HG02678 (cell line): ENCODE data around the gene NTMT1.

Experiments
- ATAC-seq: cut with Tn5 transposase; IDR thresholded peaks from one replicate; pipeline ENCODE4 v1.9.1; 2021; ENCODE audit warnings: mild to moderate bottlenecking, moderate library complexity; ENCODE audit not compliant: unreplicated experiment

NTMT1 gene

DNA sequence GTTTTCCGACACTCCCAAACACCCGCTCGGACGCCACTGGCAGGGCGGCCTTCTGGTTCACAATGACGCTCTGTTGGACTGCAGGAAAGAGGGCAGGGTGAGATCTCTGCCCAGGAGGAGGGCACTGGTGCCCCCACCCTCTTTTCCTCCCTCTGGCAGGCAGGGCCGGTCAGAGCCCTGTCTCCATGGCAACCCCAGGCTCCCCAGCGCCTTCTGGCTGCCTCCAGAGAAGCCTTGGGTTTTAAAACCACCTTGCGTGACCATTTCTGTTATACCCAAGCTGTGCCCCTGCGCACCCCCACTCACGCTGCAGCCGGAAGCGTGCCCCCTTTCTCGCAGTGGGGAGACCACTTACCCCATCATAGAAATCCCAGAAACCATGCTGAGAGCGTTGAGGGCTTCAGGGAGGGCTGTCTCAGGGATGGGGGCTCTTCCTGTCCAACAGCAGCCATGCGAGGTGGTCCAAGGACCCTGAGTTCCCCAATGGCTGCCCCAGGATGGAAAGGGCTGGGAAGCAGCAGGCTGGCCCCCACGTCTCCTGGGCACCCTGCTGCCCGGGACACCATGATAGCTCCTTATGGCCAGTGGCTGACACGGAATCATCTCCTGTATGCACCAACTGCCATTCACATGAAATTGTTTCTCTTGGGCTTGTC lies 12.3 kb upstream of the NTMT1 start:
- no peak for ATAC-seq

DNA sequence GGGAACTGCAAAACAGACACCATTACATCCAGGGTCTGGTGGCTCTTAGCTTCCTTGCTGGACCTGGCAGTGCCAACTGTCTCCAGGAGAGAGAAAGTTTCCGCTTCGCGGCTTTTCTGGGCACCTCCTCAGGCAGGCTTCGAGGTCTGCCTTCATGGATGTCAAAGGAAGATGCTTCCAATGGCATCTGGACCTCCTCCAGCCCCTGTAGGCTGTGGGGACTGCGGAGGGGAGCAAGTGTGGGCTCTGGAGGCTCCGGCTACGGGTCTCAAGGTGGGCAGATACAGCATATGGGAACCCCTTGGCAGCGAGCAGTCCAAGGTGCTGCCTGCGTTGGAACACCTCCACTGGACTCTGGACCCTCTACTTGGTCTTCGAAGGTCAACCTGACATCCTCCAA lies 11.0 kb upstream of the NTMT1 start:
- ATAC-seq: no peak

DNA sequence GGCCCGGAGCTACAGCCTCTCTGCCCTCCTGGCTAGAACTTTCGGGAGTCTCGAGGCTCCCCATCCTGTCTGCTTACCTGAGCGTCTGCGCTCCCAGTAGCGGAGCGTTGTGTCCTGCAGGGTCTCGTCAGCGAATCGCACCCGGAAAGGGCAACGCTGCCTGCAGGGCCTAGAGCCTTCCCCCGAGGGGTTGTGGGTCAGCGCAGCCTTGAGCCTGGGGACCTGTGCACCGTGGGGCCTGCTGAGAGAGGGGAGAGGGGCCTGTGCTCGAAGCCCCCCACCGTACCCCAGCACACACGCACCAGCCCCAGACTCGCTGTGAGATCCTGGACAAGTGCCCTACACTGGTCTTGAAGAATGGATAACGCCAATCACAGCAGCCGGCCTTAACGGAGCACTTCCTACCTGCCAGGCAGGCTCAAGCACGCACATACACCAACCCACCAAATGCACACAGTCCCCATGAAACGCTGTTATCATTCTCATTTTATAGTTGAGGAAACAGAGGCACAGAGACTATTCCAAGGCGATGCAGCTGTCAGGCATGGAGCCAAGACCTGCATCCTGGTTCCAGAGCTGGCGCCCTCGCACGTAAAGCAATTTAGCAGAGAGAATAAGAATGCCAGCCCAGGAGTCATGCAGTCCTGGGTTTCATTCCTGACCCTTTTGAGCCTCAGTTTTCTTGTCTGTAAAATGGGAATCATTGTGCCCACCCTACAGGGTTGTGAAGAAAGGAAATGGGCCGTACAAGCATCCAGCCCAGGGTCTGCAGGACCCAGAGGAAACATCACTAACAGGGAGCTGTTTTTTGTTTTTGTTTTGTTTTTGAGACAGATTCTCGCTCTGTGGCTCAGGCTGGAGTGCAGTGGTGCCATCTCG lies 10.3 kb upstream of the NTMT1 start:
- no peak for ATAC-seq

GRCh38 chr9:129617167-129617566 lies 8.8 kb upstream of the NTMT1 start:
- ATAC-seq: no peak

GRCh38 chr9:129619787-129620668 lies 5.9 kb upstream of the NTMT1 start:
- no peak for ATAC-seq

GRCh38 chr9:129620669-129621295 lies 5.2 kb upstream of the NTMT1 start, which contains the start of gene C9orf50:
Gene C9orf50 (minus strand): TSS chr9:129621101. CDS start chr9:129620574, 527 bp downstream.
- no peak for ATAC-seq

GRCh38 chr9:129623331-129623730 lies 2.6 kb upstream of the NTMT1 start:
- no peak for ATAC-seq

DNA sequence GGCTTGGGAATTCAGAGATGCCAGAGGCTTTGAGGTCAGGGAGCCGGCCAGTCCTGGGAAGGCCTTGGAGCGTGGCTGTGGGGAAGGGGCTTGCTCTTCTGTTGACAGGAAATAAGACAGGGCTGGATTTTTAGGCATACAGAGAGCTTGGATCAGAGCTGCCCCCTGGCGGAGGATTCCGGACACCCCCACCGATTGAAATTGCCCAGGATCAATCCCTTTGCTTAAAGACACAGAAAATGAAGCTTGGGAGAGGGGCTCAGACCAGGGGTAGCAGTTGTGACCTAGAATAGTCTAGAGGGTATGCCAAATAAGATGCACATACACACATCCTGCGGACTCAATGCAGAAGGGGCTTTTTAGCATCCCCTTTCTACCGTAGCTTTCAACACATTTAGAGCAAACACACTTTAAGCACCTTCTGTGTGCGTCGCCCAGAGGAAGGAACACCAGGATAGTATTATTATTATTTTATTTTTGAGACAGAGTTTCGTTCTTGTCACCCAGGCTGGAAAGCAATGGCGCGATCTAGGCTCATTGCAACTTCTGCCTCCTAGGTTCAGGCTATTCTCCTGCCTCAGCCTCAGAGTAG lies 1.7 kb upstream of the NTMT1 start:
- ATAC-seq: no peak

DNA sequence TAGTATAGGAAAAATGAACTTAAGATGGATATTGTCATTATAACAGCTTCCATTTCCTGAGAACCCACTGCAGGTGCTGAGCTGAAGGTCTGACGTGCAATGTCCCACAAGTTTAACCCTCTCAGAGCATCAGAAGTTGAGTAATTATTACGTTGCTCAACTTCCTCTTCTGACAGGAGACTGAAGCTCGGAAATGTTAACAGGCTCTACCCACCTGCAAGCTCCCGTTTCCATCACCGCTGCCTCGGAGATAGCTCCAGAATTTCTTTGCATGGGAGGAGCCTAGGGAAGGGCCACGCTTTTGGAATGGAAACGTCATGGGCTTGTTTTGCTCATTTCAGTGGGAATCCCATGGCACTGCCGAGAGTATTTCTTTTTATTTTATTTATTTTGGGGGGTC lies 1.0 kb upstream of the NTMT1 start:
- no peak for ATAC-seq

- peak; percentile 23 for ATAC-seq
These were observed 792 bp downstream of the NTMT1 start for GRCh38 chr9:129626625-129627284.

DNA sequence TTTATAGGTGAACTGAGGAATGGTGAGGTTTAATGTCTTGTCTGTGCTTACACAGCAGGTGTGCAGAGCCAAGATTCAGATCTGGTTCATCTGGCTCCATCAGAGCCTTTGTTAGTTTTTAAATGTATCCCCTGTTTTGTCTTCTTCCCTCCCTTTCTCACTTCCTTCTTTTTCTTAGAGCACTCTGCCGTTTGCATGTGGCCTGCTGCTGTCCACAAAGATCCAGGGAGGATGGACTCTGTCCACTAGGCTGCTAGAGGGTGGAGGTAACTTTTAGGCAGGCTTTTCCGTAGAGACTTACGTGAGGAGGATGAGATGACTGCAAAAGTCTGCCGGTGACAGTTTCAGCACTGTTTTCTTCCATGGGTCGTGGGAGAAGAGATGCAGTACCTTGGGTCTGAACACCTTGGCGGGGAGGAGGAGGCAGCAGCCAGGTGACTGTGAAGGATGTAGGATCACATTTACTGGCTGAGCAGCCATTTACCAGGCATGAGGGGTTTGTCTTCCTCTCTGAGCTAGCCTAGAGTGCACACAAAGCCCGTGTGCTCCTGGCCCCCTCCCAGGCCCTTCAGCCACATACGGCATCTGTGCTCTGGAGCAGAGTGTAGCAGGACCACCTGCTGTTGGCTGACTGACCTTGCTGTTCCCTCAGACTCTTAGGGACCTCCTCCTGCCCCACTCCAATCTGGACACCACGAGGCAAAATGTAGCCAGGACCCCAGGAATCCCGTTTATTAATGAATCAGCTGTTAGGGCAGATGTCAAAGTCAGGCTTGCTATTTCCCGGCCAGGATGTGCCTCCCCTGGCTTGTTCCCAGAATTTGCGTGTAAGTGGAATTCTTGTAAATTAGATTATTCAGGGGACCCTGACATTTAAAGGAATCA lies 1.8 kb downstream of the NTMT1 start:
- ATAC-seq: no peak

DNA sequence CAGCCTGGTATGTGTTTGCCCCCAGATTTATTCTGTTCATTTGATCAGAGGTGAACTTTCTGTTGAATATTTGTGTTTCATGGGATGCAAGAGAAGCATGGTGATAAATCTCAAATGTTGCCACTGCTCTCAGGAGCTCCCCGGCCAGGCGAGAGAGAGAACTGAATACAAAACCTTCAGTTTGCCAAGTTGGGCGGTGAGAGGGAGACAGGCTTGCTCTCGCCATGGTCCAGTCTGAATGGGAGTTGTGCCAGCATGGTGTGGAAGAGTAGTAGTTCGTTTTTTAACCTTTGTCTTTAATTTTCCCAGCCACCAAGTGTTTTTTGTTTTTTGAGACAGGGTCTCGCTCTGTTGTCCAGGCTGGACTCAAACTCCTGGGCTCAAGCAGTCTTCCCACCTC lies 2.7 kb downstream of the NTMT1 start:
- ATAC-seq: no peak

GRCh38 chr9:129629251-129629820 lies 3.4 kb downstream of the NTMT1 start:
- no peak for ATAC-seq

- no peak for ATAC-seq
These were observed 5.2 kb downstream of the NTMT1 start for GRCh38 chr9:129630967-129631673.

GRCh38 chr9:129631674-129632129 lies 5.7 kb downstream of the NTMT1 start:
- no peak for ATAC-seq

DNA sequence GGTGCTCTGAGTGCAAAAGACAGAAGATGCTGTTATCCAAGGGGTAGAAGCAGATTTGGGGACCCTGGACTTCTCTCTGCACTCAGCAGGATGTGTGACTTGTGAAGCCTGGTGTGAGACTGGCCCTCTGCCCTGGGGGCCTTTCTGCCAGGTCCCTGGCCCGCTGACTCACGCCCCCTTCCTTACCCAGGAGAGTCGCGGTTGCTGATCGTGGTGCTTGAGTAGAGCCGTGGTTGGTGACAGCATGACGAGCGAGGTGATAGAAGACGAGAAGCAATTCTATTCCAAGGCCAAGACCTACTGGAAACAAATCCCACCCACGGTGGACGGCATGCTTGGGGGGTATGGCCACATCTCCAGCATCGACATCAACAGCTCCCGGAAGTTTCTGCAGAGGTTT lies 6.5 kb downstream of the NTMT1 start:
- no peak for ATAC-seq

DNA sequence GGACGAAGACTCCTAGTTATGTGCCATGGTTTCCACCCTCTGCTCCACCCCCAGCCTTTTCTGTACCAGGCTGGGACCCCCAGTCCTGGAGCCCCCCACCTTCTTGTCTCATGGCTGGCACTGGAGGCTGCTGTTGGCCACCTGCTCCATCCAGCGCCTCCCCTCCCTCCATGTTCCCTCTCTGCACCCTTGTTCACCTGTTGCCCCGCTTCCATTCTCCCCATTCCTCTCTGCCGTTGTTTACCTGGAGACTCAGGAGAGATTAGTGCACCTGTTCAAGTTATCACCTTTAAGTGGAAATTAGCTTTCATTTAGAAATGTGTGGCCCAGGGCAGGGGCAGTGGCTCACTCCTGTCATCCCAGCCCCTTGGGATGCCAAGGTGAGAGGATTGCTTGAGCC lies 7.2 kb downstream of the NTMT1 start:
- ATAC-seq: no peak

DNA sequence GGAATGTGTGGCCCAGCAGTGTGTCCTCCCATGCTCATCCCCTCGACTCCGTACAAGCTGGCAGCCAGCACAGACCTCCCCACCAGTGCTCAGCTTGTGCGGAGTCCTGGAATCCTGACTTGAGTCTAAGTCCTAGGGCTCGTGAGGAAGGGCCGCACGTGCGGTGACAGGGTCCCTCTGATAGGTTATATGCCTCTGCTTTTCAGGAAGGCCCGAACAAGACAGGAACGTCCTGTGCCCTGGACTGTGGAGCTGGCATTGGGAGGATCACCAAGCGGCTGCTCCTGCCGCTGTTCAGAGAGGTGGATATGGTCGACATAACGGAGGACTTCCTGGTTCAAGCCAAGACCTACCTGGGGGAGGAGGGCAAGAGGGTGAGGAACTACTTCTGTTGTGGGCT lies 7.9 kb downstream of the NTMT1 start:
- no peak for ATAC-seq
